ENCODE data around the gene CAPN7.
"Not testable (repeated sequence)": the region's sequence is repeated elsewhere in the genome, so short reads cannot be mapped to it uniquely, and the experiment has no call there.

Gene CAPN7

DNA sequence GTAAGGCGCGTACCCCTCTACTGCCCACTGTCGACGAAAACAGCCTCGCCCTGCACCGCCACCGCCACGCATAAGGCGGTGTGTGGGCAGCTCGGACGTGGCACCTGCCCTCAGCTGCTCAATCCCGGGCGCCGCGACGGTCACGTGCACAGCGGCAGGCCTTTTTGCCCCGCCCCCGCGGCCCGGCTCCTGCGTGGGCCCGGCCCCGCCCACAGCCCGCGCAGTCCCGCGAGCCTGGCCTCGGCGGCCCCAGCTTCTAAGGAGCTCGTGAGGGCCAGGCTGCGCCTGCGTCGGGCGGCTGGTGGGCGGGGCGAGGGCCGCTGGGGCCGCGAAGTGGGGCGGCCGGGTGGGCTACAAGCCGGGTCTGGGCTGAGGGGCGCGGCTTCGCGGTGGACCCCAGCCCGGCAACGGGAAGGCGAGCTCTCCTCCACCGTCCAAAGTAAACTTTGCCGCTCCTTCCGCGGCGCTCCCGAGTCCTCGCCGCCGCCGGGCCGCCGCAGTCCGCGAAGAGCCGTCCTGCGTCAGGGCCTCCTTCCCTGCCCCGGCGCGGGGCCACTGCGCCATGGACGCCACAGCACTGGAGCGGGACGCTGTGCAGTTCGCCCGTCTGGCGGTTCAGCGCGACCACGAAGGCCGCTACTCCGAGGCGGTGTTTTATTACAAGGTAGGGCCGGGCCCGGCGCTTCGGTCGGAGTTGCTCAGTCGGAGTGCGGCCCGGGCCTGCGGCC is at the start of gene CAPN7:
Gene CAPN7 (plus strand): TSS at position 313 of the 728 bp plus-strand sequence. CDS start 250 bp downstream, at position 563.
- DNase-seq (ENCODE audit: low read depth), result peak; percentile 90

- no peak for DNase-seq (ENCODE audit: low read depth)
Observed at GRCh38 chr3:15157441-15157840, 48.6 kb upstream of the CAPN7 start.

DNA sequence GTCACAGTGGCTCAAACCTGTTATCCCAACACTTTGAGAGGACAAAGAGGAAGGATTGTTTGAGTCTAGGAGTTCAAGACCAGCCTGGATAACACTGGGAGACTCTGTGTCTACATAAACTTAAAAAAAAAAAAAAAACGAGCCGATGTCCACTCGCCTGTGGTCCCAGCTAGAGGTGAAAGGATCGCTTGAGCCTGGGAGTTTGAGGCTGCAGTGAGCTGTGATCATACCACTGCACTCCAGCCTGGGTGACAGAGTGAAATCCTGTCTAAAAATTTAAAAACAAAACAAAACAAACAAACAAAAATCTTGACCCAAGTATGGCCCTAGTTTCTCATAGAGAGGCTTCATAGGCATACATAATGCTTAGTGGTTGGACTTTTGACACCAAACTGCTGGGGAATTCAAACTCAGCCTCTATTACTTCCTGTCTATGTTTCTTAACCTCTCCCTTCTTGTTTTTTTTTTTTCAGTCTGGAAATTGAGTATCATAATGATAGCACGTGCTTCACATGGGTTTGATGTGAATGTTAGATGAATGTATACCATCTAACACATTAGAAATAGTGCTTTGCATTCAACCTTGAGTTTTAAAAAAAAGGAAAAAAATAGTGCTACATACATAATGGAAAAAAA is 46.4 kb upstream of the CAPN7 start:
- no peak for DNase-seq (ENCODE audit: low read depth)

DNA sequence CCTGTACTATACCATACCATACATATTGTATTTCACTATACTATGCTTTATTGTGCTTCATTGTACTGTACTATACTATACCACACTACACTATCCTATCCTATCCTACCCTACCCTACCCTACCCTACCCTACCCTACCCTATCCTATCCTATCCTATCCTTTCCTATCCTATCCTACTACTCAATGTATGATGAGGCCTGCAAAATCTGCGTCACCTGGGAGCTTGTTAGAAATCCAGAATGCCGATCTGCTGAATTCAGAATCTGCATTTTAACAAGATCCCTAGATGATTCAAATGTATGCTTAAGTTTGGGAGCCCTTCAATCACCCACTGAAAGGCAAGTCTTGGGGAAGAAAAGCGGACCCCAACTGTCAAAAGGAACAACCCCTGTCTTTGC is 45.4 kb upstream of the CAPN7 start:
- no peak for DNase-seq (ENCODE audit: low read depth)

DNA sequence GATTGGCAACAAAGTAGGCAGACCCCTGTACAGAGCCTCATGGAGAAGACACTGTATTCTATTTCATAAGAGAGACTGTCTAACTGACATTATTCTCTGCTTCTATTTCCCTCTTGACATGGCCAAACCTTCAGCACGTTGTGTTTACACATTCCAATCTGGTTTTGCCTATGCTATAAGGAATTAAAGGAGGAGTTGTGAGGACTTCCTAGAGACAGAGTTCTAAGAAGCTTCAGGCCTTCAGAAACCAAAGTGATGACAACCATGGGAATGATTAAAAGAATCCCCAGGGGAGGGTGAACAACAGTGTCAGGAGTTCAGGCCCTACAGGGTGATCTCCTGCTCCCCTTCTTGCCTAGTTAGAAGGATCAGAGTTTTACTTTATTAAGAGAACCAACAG is 44.9 kb upstream of the CAPN7 start:
- no peak for DNase-seq (ENCODE audit: low read depth)

GRCh38 chr3:15163656-15164055 is 42.4 kb upstream of the CAPN7 start:
- DNase-seq (ENCODE audit: low read depth), result not testable (repeated sequence)

DNA sequence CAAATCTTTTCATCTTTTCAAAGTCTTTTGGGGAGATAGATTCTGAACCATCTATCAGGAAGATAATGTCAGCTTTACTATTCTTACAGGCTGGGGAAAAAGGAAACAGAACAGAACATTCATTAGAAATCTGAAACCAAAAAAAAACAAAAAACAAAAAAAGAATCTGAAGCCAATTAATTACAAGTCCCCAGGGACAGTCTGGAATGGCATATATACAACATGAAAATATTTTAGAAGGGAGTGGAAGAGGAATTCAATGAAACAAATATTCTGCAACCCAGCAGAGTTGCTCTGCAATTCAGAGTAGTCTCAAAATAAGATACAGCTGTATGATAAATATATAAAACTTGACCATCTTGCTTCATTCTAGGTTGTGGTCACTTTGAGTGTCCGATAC is 41.7 kb upstream of the CAPN7 start:
- no peak for DNase-seq (ENCODE audit: low read depth)

GRCh38 chr3:15165061-15165460 is 41.0 kb upstream of the CAPN7 start:
- no peak for DNase-seq (ENCODE audit: low read depth)

GRCh38 chr3:15166391-15166790 is 39.7 kb upstream of the CAPN7 start:
- not testable (repeated sequence) for DNase-seq (ENCODE audit: low read depth)

DNA sequence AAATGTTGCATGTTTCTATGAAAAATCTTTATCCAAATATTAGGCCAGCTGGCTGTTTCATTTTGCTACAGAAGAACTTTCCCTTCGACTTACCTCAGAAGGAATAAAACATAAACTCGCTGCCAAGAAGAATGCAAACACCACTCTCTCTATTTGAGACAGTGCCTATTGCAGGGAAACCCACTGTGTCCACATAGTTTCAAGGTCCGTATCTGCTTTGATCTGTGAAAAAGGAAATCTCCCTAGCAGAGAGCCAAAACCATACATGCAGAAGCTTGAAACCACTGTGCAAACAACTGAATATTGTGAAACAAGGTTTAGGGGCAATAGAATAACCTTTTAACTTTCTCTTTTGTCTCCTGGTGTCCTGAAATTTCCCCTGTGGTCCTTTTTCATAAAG is 35.0 kb upstream of the CAPN7 start:
- DNase-seq (ENCODE audit: low read depth), result no peak

GRCh38 chr3:15172806-15173205 is 33.2 kb upstream of the CAPN7 start:
- no peak for DNase-seq (ENCODE audit: low read depth)

GRCh38 chr3:15174953-15175352 is 31.1 kb upstream of the CAPN7 start:
- DNase-seq (ENCODE audit: low read depth), result no peak

DNA sequence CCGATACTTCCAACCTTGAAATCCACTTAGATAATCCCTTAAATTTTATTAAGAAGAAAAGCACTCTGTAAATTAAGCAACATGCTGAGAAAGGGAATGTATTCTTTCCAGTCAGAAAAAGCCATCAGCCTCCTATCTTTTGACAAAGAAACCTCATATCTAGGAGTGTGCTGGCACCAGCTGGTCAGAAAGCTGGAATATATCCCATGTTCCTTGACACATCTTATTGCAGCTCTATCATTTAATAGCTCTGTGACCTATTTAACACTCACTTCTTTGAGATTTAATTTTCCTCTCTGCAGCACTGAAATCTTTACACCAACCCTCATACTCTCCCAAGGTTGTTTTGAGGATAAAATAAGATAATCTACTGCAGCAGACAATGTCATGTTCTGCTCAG is 30.4 kb upstream of the CAPN7 start:
- no peak for DNase-seq (ENCODE audit: low read depth)

DNA sequence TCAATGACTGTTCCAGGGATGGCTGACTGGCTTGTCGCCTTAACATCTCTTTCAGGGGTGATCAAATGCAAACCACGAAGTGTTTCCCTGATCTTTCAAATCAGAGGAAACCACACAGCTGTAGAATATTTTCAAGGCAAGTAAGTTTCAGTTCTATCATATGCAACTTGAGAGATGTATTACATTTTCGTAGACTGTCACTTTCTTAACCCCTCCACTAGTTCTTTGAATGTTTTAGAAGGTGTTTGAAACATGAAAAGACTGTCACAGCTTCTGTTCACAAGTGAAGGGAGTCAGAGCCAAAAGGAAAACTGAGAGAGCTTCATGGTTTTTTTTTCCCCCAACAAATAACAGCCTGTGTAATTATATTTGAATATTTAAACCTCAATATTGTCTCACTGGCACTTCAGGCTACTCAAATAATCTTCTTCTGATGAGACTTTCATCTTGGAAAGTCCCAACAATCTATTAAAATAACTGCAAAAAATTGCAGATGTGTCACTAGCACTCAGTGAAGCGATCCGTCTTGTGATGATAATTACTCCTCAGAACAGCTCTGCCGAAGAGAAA is 25.9 kb upstream of the CAPN7 start:
- no peak for DNase-seq (ENCODE audit: low read depth)

- no peak for DNase-seq (ENCODE audit: low read depth)
Observed at GRCh38 chr3:15181511-15181910, 24.5 kb upstream of the CAPN7 start.

GRCh38 chr3:15181963-15182362 is 24.1 kb upstream of the CAPN7 start:
- no peak for DNase-seq (ENCODE audit: low read depth)

DNA sequence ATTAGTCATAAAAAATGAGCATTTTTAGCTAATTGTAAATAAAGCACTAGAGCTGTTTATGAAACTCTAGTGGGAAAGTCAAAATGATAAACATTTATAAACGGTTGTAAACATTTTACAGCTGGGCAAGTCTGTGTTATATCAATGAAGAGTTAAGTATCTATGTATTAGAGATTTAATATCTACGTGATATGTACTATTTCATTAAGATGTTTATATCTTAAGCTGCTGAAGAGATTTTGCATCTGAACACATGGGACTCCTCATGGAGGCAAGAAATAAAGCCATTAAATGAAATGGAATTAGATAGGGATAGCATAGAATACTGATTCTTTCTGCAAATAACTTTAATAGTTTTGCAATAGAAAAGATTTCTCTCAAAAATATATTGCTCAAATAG is 23.0 kb upstream of the CAPN7 start:
- no peak for DNase-seq (ENCODE audit: low read depth)

DNA sequence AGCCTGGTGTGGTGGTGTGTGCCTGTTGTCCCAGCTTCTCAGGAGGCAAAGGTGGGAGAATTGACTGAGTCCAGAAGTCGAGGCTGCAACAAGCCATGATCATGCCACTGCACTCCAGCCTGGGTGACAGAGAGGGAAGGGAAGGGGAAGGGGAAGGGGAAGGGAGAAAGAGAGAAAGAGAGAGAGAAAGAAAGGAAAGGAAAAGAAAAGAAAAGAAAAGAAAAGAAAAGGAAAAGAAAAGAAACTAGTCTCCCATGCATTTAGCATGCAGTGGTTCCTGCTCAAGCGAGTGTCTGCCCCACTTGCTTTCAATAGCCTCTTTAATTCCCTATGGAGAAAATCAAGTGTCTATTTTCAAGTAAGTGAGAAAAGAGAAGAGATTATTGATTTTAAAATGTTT is 20.6 kb upstream of the CAPN7 start:
- no peak for DNase-seq (ENCODE audit: low read depth)

DNA sequence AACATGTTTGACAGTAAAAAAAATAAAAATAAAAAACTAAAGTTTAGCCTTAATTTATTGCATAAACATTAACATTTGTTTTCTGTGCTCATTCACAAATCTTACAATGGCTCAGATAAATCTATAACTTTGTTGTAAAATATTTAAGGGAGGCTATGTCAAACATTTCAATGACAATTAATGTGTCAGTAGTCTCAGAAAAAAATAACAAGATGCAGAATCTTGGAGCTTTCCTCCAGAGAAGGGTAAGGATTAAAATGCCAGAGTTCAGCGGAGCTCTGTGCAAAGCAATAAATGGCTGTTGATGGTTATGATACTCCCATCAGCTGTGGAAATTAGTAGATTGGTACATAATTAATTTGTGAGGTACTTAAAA is 20.0 kb upstream of the CAPN7 start:
- DNase-seq (ENCODE audit: low read depth), result no peak

DNA sequence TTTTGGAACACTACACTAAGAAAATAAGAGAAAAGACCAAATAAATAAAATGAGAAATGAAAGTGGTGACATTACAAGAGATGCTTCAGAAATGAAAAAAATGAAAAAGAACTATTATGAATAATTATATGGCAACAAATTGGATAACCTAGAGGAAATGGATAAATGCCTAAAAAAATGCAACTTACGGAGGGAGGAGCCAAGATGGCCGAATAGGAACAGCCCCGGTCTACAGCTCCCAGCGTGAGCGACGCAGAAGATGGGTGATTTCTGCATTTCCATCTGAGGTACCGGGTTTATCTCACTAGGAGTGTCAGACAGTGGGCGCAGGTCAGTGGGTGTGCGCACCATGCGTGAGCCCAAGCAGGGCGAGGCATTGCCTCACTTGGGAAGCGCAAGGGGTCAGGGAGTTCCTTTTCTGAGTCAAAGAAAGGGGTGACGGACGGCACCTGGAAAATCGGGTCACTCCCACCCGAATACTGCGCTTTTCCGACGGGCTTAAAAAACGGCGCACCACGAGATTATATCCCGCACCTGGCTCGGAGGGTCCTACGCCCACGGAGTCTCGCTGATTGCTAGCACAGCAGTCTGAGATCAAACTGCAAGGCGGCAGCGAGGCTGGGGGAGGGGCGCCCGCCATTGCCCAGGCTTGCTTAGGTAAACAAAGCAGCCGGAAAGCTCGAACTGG is 19.4 kb upstream of the CAPN7 start:
- not testable (repeated sequence) for DNase-seq (ENCODE audit: low read depth)

- DNase-seq (ENCODE audit: low read depth), result no peak
Observed at GRCh38 chr3:15197340-15198029, 8.6 kb upstream of the CAPN7 start.

DNA sequence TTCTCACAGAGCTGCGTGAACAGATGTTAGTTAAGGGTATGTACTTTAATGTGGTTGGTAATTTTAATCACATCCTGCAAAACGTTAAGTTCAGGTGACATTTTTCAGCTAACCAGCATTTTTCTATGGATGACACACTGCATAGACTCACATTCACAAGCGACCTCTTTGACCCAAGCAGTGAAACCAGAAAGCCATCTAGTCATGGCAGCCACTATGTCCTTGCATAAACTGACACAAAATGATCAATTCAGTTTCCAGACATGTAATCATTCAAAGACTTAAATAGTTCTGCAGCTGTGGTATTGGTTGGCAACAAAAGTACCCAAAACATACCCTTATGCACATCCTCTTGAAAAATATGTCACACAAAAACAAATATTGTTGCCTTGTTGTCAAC is 7.4 kb upstream of the CAPN7 start:
- DNase-seq (ENCODE audit: low read depth), result no peak
